Astrocyte of the hippocampus (primary cell): Measurements from ENCODE around the gene ITGB7.

Experiments used
- DNase-seq: peaks from one replicate; pipeline ENCODE4 v3.0.0; 2011; ENCODE audit warnings: low read depth, low spot score

The ITGB7 gene

GRCh38 chr12:53147653-53148052 lies 59.4 kb downstream of the ITGB7 start:
- DNase-seq, result no peak

DNA sequence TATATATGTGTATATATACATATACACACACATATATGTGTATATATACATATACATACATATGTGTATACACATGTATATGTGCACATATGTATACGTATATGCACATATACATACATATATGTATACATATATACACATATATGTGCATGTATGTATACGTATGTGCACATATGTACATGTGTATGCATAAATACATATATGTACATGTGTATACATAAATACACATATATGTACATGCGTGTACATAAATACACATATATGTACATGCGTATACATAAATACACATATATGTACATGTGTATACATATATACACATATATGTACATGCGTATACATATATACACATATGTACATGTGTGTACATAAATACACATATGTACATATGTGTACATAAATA lies 59.9 kb downstream of the ITGB7 start:
- no peak for DNase-seq

DNA sequence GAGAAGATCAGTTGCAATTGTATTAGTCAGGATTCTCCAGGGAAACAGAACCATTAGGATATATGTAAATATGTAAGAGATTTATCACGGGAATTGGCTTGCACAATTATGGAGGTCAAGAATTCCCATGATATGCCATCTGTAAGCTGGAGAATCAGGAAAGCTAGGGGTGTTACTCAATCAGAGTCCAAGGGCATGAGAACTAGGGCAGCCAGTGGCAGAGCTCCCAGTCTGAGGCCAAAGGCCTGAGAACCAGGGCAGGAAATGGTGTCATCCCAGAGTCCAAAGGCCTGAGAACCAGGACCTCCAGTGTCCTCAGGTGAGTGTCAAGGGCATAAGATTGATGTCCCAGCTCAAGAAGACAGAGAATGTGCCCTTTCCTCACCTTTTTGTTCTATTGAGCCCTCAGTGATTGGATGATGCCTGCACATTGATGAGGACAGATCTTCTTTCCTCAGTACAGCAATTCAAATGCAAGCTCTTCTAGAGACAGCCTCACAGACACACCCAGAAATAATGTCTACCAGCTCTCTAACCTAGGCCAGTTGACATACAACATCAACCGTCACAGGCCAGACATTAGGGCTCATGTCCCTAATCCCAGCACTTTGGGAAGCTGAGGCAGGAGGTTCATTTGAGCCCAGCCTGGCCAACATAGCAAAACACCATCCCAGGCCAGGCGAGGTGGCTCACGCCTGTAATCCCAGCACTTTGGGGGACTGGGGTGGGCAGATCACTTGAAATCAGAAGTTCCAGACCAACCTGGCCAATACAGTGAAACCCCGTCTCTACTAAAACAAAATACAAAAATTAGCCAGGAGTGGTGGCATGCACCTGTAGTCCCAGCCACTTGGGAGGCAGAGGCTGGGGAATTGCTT lies 61.4 kb downstream of the ITGB7 start:
- no peak for DNase-seq

DNA sequence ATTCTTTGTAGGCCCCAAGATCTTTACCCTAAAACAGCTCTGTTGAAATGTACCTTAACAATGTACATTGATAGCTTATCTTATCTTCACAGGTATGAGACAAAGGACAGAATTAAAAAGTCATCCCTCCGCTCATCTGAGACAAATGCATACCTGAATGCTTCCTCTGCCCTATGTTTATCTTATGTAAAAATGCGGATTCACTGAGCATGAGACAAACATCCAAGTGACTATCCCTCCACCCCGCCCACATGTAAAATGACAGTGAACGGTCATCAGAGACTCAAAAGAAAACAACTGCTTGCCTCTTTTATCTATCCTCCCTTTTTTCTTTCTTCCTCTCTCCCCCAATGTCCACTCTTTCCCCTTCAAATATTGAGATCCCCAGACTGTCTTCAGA lies 63.7 kb downstream of the ITGB7 start:
- DNase-seq, result no peak
